Muscle layer of duodenum (tissue), 2 donors: ENCODE measurements around the gene KIAA1217.

ENCODE experiments used
- H3K27ac ChIP-seq: one replicate; pipeline ENCODE4 v1.7.0; 2013; ENCODE audit warnings: mild to moderate bottlenecking, low read length
- H3K27me3 ChIP-seq: one replicate; pipeline ENCODE4 v1.7.0; 2013; ENCODE audit warnings: low read depth, mild to moderate bottlenecking, control low read depth, low read length
- H3K36me3 ChIP-seq, 2 donors: one replicate each; pipeline ENCODE4 v1.7.0; 2013; ENCODE audit warnings: low read length in 2 of 2, control low read depth in 1 of 2, mild to moderate bottlenecking in 1 of 2; ENCODE audit not compliant: insufficient read depth in 2 of 2, control insufficient read depth in 1 of 2
- H3K4me1 ChIP-seq, 2 donors: one replicate each; pipeline ENCODE4 v1.7.0; 2013; ENCODE audit warnings: low read length in 2 of 2, mild to moderate bottlenecking in 2 of 2, control low read depth in 1 of 2, moderate library complexity in 1 of 2; ENCODE audit not compliant: insufficient read depth in 2 of 2, control insufficient read depth in 1 of 2
- H3K4me3 ChIP-seq, 2 donors: one replicate each; pipeline ENCODE4 v1.7.0; 2013; ENCODE audit warnings: low read length in 2 of 2, low read depth in 1 of 2, mild to moderate bottlenecking in 1 of 2
- H3K9me3 ChIP-seq, 2 donors: one replicate each; pipeline ENCODE4 v1.7.0; 2013; ENCODE audit warnings: low read length in 2 of 2, control low read depth in 1 of 2, mild to moderate bottlenecking in 1 of 2; ENCODE audit not compliant: control insufficient read depth in 1 of 2
- donor health status: healthy.

The KIAA1217 gene

DNA sequence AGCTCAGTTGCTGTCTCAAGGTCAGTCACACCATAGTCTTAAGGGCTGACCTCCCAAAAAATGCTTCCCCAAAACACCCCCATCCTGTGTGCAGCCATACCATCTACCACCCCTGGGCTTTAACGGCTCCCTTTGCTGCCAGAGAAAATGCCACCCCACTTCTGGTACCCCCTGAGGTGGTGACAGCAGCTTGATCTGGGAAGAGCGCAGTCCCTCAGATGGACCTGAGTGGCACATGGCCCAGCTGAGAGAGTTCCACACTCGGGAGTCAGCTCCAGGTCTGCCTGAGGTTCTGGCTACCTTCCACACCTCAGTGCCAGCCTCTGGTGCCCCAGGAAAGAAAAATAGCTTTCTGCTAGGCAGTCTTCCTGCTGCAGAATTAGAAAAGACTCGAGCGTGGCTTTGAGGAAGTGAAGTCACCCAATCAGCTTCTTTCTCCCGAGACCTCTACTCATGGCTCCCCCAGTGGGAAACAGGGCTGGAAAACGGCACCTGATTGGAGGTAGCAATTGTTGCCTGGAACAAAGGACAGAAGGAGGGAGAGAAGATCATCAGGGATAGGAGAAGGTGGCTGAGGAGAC lies 363.0 kb downstream of the KIAA1217 start:
- H3K27me3 ChIP-seq, result no peaks in the 10 kb centered on the region
- H3K9me3 ChIP-seq, result no peaks in the 10 kb centered on the region

GRCh38 chr10:24574161-24574560 lies 365.2 kb downstream of the KIAA1217 start:
- Histone ChIP-seq H3K27me3 (no peaks in the 10 kb centered on the region), H3K27ac (no peak overlapping the region), H3K4me3 (no peak overlapping the region)

More for the DNA sequence above, 363.0 kb downstream of the KIAA1217 start:
- Histone ChIP-seq H3K36me3 (no peaks in the 10 kb centered on the region), H3K4me3 (no peak overlapping the region), H3K27ac (no peak overlapping the region), H3K4me1 (no peaks in the 10 kb centered on the region)

DNA sequence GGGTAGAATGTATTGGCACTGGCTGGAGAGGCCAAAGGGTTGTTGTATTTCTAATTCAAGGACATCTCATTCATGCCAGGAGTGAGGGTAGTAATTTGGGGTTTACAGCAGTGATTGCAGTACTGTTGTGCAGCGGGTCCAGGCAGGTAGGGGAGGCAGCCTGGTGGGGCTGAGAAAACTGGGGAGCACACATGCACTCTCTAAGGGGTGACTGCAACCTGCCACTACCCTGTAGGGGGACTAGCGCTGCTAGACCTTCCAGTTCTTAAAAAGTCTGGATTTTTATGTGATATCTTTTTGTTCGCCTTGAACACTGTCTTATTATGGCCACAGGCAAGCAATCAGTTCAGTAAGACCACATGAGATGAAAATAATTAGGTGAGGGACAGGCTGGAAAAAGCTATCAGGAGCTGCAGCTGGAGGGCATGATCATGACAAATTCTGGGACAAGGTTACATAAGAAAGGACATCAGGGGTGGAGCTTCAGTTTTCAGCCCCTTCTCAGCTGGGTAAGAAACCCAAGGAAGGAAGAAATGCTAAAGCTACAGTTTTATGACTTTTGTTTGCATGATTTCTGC lies 365.7 kb downstream of the KIAA1217 start:
- H3K4me3 ChIP-seq, result no peak overlapping the region

More at GRCh38 chr10:24574161-24574560, 365.2 kb downstream of the KIAA1217 start:
- Histone ChIP-seq H3K9me3 (no peaks in the 10 kb centered on the region), H3K4me1 (no peaks in the 10 kb centered on the region), H3K36me3 (no peaks in the 10 kb centered on the region)

GRCh38 chr10:24575481-24576002 lies 366.6 kb downstream of the KIAA1217 start:
- Histone ChIP-seq H3K4me3 (no peak overlapping the region), H3K9me3 (no peaks in the 10 kb centered on the region), H3K27ac (no peak overlapping the region), H3K36me3 (no peaks in the 10 kb centered on the region), H3K27me3 (no peaks in the 10 kb centered on the region), H3K4me1 (no peaks in the 10 kb centered on the region)

More for the DNA sequence above, 365.7 kb downstream of the KIAA1217 start:
- H3K36me3 ChIP-seq, result no peaks in the 10 kb centered on the region
- H3K4me1 ChIP-seq, result no peaks in the 10 kb centered on the region
- no peaks in the 10 kb centered on the region for H3K9me3 ChIP-seq
- H3K27me3 ChIP-seq, result no peaks in the 10 kb centered on the region
- H3K27ac ChIP-seq, result no peak overlapping the region

DNA sequence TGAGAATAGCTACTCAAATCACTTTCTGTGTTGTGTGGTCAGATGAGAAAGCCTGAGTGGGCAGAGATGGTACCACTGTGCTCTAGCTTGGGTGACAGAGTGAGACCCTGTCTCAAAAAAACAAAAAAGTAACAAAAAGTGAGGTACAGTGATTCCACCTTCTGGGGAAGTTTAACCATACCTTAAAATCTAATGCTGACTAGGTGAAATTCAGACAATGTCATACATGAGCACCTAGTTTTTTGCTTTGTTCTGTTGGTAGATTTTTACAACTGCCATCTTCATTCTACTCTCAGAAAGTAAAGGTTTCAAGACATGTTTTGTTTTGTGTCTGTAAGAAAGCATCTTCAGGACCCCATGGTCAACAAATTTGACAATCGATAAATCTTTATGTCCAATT lies 370.5 kb downstream of the KIAA1217 start:
- H3K4me1 ChIP-seq, result no peaks in the 10 kb centered on the region
- no peaks in the 10 kb centered on the region for H3K9me3 ChIP-seq
- H3K4me3 ChIP-seq, result no peak overlapping the region
- H3K36me3 ChIP-seq, result peaks cover 5 to 10% of the 10 kb centered on the region in 2 donors
- H3K27me3 ChIP-seq, result no peaks in the 10 kb centered on the region
- no peak overlapping the region for H3K27ac ChIP-seq

- Histone ChIP-seq H3K4me3 (no peak overlapping the region), H3K4me1 (no peaks in the 10 kb centered on the region), H3K9me3 (no peaks in the 10 kb centered on the region), H3K36me3 (peaks cover 5 to 10% of the 10 kb centered on the region in 2 donors), H3K27ac (no peak overlapping the region), H3K27me3 (no peaks in the 10 kb centered on the region)
Observed at GRCh38 chr10:24579906-24580305, 371.0 kb downstream of the KIAA1217 start.

DNA sequence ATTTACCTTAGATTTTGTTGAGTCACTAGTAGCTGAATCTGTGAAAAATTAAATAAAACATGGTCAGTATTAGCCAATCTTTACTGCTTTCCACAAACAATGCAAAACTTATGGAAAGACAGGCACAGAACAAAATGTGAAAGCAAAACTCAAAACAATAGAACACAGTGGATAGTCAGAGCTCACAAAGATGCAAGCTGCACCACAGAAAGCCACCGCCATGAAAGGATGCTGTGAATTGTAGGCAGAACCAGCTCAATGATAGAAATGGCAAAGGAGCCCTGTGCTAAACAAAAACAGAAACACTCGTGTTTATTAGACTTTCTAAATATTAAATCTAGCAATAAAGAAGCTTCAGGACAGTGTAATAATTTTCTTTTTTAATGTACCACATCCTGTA lies 380.3 kb downstream of the KIAA1217 start:
- H3K36me3 ChIP-seq, result peaks cover 60 to 73% of the 10 kb centered on the region in 2 donors
- H3K9me3 ChIP-seq, result no peaks in the 10 kb centered on the region
- no peaks in the 10 kb centered on the region for H3K27me3 ChIP-seq
- H3K4me1 ChIP-seq, result no peaks in the 10 kb centered on the region
- no peak overlapping the region for H3K27ac ChIP-seq
- H3K4me3 ChIP-seq, result no peak overlapping the region

DNA sequence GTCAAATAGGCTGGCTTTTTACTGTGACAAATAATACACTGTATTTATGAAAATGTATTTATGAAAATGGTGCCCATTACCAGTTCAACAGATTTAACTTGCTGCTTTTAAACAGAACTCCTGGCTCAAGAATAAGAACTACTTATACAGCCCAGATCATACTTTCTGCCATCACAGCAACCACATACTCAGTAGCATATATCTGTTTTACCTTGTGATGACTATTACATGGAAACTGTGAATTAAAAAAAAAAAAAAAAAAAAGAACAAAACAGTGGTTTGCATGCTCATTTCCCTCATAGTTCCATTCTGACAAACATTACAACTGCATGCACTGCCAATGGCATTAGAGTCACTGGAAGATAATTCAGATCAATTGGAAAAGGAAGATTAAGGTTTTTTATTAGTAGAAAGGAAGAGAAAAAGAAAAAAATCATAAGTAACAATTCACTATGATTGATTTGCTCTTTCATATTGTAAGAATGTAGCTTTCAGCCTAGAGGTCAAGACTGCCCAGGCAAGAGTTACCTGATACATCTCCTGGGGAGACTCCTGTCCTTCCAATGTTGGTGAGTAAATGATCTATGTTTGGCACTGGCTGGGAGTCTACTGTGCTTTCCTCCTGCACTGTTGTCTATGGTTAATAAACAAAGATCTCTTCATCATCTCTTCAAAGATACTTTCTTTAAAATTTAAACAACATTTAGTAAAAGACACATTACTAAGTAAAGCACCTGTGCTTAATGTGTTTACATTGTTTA lies 381.9 kb downstream of the KIAA1217 start:
- H3K4me1 ChIP-seq, result no peaks in the 10 kb centered on the region
- no peaks in the 10 kb centered on the region for H3K27me3 ChIP-seq
- no peaks in the 10 kb centered on the region for H3K9me3 ChIP-seq
- H3K4me3 ChIP-seq, result no peak overlapping the region
- no peak overlapping the region for H3K27ac ChIP-seq
- peaks cover 65 to 84% of the 10 kb centered on the region in 2 donors for H3K36me3 ChIP-seq

- H3K36me3 ChIP-seq, result peaks cover 76 to 78% of the 10 kb centered on the region in 2 donors
- no peak overlapping the region for H3K4me3 ChIP-seq
Observed at GRCh38 chr10:24596217-24596930, 387.4 kb downstream of the KIAA1217 start.

DNA sequence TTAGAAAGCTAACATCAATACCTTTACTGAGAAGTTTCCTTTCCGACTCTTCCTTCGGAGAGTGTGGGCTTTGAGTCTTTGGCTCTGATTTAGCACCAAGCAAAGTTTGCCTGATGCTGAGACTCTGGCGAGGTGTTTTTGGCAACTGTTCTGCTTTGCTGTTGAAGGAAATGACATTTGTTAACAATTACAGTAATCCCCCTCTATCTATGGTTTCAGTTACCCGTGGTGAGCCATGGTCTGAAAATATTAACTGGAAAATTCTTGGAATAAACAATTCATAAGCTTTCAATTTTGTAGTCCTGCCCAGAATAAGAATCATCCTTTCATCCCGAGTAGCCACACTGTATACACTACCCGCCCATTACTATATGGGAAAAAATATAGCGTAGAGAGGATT lies 388.5 kb downstream of the KIAA1217 start:
- no peaks in the 10 kb centered on the region for H3K27me3 ChIP-seq
- no peaks in the 10 kb centered on the region for H3K4me1 ChIP-seq
- H3K36me3 ChIP-seq, result peaks cover 69 to 72% of the 10 kb centered on the region in 2 donors
- no peaks in the 10 kb centered on the region for H3K9me3 ChIP-seq
- H3K4me3 ChIP-seq, result no peak overlapping the region
- H3K27ac ChIP-seq, result no peak overlapping the region

More at GRCh38 chr10:24596217-24596930, 387.4 kb downstream of the KIAA1217 start:
- no peaks in the 10 kb centered on the region for H3K27me3 ChIP-seq
- H3K27ac ChIP-seq, result no peak overlapping the region
- no peaks in the 10 kb centered on the region for H3K9me3 ChIP-seq
- no peaks in the 10 kb centered on the region for H3K4me1 ChIP-seq
